HepG2 (cell line): ENCODE results near the gene KSR1. TPM values are rescaled to one million over a fixed set of nuclear protein-coding genes. Genes with fewer than 3 reads are reported as not detected.

Experiments used
- ATF4 ChIP-seq, 2 experiments: fragments of 450-650 bp in 1 of 2; sonication (generic) in 1 of 2; formaldehyde crosslinking; IDR thresholded peaks; 2 replicates each; pipeline versions ENCODE4 v1.5.0 to v1.8.0; 2020 to 2022; ENCODE audit warnings: mild to moderate bottlenecking in 1 of 2, missing genetic modification reagents in 1 of 2
- CEBPG ChIP-seq: IDR thresholded peaks from 2 replicates; pipeline ENCODE4 v1.6.1; 2016
- KLF13 ChIP-seq: sonication (generic); formaldehyde crosslinking; IDR thresholded peaks from 2 replicates; pipeline ENCODE4 v1.4.0; 2020; ENCODE audit warnings: mild to moderate bottlenecking, missing genetic modification reagents
- NR0B2 ChIP-seq: sonication (generic); formaldehyde crosslinking; IDR thresholded peaks from 2 replicates; pipeline ENCODE4 v1.4.0; 2020; ENCODE audit warnings: mild to moderate bottlenecking, missing genetic modification reagents
- POGK ChIP-seq: sonication (generic); formaldehyde crosslinking; conservative IDR thresholded peaks from 2 replicates; pipeline ENCODE4 v1.8.0; 2022; ENCODE audit warnings: mild to moderate bottlenecking, moderate library complexity, missing genetic modification reagents
- TFAP4 ChIP-seq: sonication (generic); IDR thresholded peaks from 2 replicates; pipeline ENCODE4 v1.6.1; 2016; ENCODE audit warnings: low read depth, borderline replicate concordance
- TFE3 ChIP-seq: IDR thresholded peaks from 2 replicates; pipeline ENCODE4 v1.6.1; 2016
- YEATS4 ChIP-seq: sonication (generic); formaldehyde crosslinking; IDR thresholded peaks from 2 replicates; pipeline ENCODE4 v1.4.0; 2020; ENCODE audit warnings: missing genetic modification reagents, borderline replicate concordance
- ZBED4 ChIP-seq: sonication (generic); formaldehyde crosslinking; IDR thresholded peaks from 2 replicates; pipeline ENCODE4 v1.4.0; 2020; ENCODE audit warnings: missing genetic modification reagents, borderline replicate concordance
- ZBTB1 ChIP-seq: sonication (generic); formaldehyde crosslinking; IDR thresholded peaks from 2 replicates; pipeline ENCODE4 v1.4.0; 2020; ENCODE audit warnings: missing genetic modification reagents, borderline replicate concordance
- ZBTB37 ChIP-seq: sonication (generic); formaldehyde crosslinking; IDR thresholded peaks from 2 replicates; pipeline ENCODE4 v1.4.0; 2020; ENCODE audit warnings: mild to moderate bottlenecking, missing genetic modification reagents
- ZNF276 ChIP-seq: sonication (generic); formaldehyde crosslinking; IDR thresholded peaks from 2 replicates; pipeline ENCODE4 v1.4.0; 2020; ENCODE audit warnings: mild to moderate bottlenecking, low read depth, missing genetic modification reagents
- ZNF430 ChIP-seq: sonication (generic); formaldehyde crosslinking; IDR thresholded peaks from 2 replicates; pipeline ENCODE4 v1.9.0; 2021; ENCODE audit warnings: mild to moderate bottlenecking, missing genetic modification reagents
- ZNF547 ChIP-seq: sonication (generic); formaldehyde crosslinking; IDR thresholded peaks from 2 replicates; pipeline ENCODE4 v1.5.1; 2020; ENCODE audit warnings: mild to moderate bottlenecking, missing genetic modification reagents
- ZNF772 ChIP-seq: sonication (generic); formaldehyde crosslinking; IDR thresholded peaks from 2 replicates; pipeline ENCODE4 v1.5.0; 2020; ENCODE audit warnings: mild to moderate bottlenecking, missing genetic modification reagents
- polyA plus RNA-seq, 8 experiments: library from polyadenylated mRNA; depleted of rRNA in 3 of 8; stranded (reverse) in 7 of 8; unstranded in 1 of 8; fragments of >200 nt; fragmentation: Illumina TruSeq in 4 of 8; extraction: Trizol in 4 of 8; gene quantifications; 2 replicates each; pipeline versions ENCODE4 v1.2.1 to v1.2.3, GENCODE V29; 2011 to 2016; ENCODE audit warnings: low read depth in 4 of 8, missing spikeins in 1 of 8, mixed read lengths in 1 of 8; ENCODE audit not compliant: insufficient read depth in 1 of 8
- total RNA-seq, 5 experiments: library from RNA; depleted of rRNA; stranded (reverse); fragments of >200 nt; fragmentation: Illumina TruSeq; extraction: Trizol; gene quantifications; 2 replicates each; pipeline ENCODE4 v1.2.3, GENCODE V29; 2016; ENCODE audit warnings: low read depth in 1 of 5

Gene KSR1
- total and polyA plus RNA-seq, 2 of the 13 experiments (the other 11 are each of a cell fraction or from before 2014, with no cell fraction given): 10.1 to 16.6 TPM

GRCh38 chr17:27558842-27559505, 102.7 kb downstream of the KSR1 start (continued):
- TF ChIP-seq ATF4 (CRISPR knock-in tag; IDR thresholded peaks at IDR 0.05) (peak in 1 of 2 experiments; percentile 43; a peak in 1 of 4 replicates), TFAP4 (no peak; the same call in 1 of the 2 replicates), POGK (CRISPR knock-in tag) (no peak), YEATS4 (CRISPR knock-in tag) (no peak), ZBED4 (CRISPR knock-in tag) (no peak), KLF13 (CRISPR knock-in tag) (no peak), ZNF547 (CRISPR knock-in tag) (no peak), ZNF430 (CRISPR knock-in tag) (no peak), ZNF276 (CRISPR knock-in tag) (0 out of 2 replicates have a peak, but pooled peaks have one; percentile 10), TFE3 (CRISPR knock-in tag) (no peak), ZBTB37 (0 out of 2 replicates have a peak, but pooled peaks have one; percentile 29), ZNF772 (CRISPR knock-in tag) (no peak; the same call in 1 of the 2 replicates), NR0B2 (CRISPR knock-in tag) (no peak), ZBTB1 (CRISPR knock-in tag) (no peak), CEBPG (CRISPR knock-in tag) (peak; percentile 98)
